Vagina (tissue), 2 donors: Measurements from ENCODE around the gene PDXK.

Source experiments
- POLR2A ChIP-seq, 2 donors: fragments of 450-650 bp; IDR thresholded peaks; one replicate each; pipeline ENCODE4 v1.6.1; 2017; ENCODE audit warnings: antibody characterized with exemption in 2 of 2, mild to moderate bottlenecking in 2 of 2, moderate library complexity in 2 of 2
- TF ChIP-seq, protein P1 (sequence below), 3 experiments: fragments of 450-650 bp in 2 of 3; fragments of 200-600 bp in 1 of 3; sonication (generic) in 1 of 3; IDR thresholded peaks; one replicate each; pipeline ENCODE4 v1.5.1; 2017 to 2019; ENCODE audit warnings: antibody characterized with exemption in 3 of 3, mild to moderate bottlenecking in 2 of 3, moderate library complexity in 2 of 3

DNA sequence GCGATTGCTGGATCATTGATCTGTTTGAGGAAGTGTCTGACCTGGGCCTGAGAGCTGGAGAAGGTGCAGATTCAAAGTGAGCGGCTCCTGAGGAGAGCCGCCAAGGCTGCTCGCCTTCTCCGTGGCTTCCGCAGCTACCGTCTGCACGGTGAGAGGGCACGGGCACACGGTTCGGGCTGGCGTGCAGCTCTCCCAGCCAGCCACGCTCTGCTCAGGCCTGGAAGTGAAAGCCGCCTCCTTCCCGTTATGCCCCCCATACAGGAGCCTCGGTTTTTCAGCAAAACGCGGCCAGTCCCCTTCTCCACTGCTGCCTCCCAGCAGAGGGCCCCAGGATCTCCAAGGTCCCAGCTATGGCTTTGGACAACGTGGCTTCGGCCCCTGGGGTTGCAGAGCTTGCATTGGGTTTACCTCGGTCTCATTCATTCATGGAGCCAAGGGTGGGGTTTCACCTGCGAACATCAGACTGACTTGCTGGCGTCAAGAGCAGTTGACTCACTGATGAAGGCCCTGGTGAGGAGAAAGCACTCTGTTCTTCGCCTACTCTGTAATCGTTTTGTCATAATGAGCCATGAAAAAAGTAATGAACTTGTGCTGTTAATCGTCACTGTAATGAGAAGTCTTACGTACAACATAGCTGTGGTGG is 24.4 kb upstream of the PDXK start:
- TF ChIP-seq, protein P1, sequence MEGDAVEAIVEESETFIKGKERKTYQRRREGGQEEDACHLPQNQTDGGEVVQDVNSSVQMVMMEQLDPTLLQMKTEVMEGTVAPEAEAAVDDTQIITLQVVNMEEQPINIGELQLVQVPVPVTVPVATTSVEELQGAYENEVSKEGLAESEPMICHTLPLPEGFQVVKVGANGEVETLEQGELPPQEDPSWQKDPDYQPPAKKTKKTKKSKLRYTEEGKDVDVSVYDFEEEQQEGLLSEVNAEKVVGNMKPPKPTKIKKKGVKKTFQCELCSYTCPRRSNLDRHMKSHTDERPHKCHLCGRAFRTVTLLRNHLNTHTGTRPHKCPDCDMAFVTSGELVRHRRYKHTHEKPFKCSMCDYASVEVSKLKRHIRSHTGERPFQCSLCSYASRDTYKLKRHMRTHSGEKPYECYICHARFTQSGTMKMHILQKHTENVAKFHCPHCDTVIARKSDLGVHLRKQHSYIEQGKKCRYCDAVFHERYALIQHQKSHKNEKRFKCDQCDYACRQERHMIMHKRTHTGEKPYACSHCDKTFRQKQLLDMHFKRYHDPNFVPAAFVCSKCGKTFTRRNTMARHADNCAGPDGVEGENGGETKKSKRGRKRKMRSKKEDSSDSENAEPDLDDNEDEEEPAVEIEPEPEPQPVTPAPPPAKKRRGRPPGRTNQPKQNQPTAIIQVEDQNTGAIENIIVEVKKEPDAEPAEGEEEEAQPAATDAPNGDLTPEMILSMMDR (IDR thresholded peaks at IDR 0.05) = no peak
- TF ChIP-seq POLR2A (IDR thresholded peaks at IDR 0.05) = no peak
